AG04449 (cell line): ENCODE results near the gene PGC.

Experiments used
- CTCF ChIA-PET: fragments of 350-600 bp; formaldehyde crosslinking; extraction: SDS; loops from one replicate; lab custom pipeline; 2021; ENCODE audit warnings: antibody characterized with exemption; lab: Yijun Ruan, JAX
- POLR2A ChIA-PET: fragments of 400-600, 350-600 bp; formaldehyde crosslinking; extraction: SDS; loops from one replicate; lab custom pipeline; 2020; ENCODE audit warnings: antibody characterized with exemption, inconsistent platforms; lab: Yijun Ruan, JAX
- DNase-seq: peaks from one replicate; pipeline ENCODE4 v3.0.0-alpha.2; 2010; ENCODE audit warnings: low read depth, low spot score
- H3K4me3 ChIP-seq: 2 replicates; pipeline ENCODE4 v1.5.1; 2011; ENCODE audit warnings: low read depth, mild to moderate bottlenecking, control low read depth, low read length
- CTCF ChIP-seq: IDR thresholded peaks from one replicate; pipeline ENCODE4 v1.5.1; 2011; ENCODE audit warnings: mild to moderate bottlenecking, moderate library complexity, low read length, control low read depth, inconsistent platforms; ENCODE audit not compliant: insufficient read depth; ENCODE audit errors: missing control alignments

The PGC gene

GRCh38 chr6:41716516-41717391 is 30.4 kb downstream of the PGC start:
- no peak overlapping the region for H3K4me3 ChIP-seq
- no peak for TF ChIP-seq CTCF
- DNase-seq: no peak
- ChIA-PET CTCF (interaction anchor here (0.7 to 4.0 kb wide), 14 partner anchors 9 to 349 kb away, joined by 3 to 43 read pairs (median 4); no protein-coding TSS in a partner anchor), POLR2A (interaction anchor here (1.5 to 2.6 kb wide), 3 partner anchors 10 to 19 kb away, joined by 5 to 8 read pairs (median 6); no protein-coding TSS in a partner anchor)

- DNase-seq: no peak
- ChIA-PET POLR2A (interaction anchor here (0.6 to 2.6 kb wide), 4 partner anchors 10 to 18 kb away, joined by 3 to 8 read pairs (median 6); no protein-coding TSS in a partner anchor), CTCF (interaction anchor here (0.7 to 4.0 kb wide), 10 partner anchors 8 to 348 kb away, joined by 3 to 43 read pairs (median 4); no protein-coding TSS in a partner anchor)
- no peak for TF ChIP-seq CTCF
- no peak overlapping the region for H3K4me3 ChIP-seq
These were observed 31.2 kb downstream of the PGC start for GRCh38 chr6:41715795-41716515.

GRCh38 chr6:41714556-41715273 is 32.5 kb downstream of the PGC start:
- ChIA-PET POLR2A (interaction anchor here (1.5 to 1.8 kb wide), 2 partner anchors 8 to 16 kb away, joined by 5 to 6 read pairs; no protein-coding TSS in a partner anchor), CTCF (interaction anchor here (1.0 to 4.0 kb wide), 4 partner anchors 9 to 207 kb away, joined by 3 to 43 read pairs (median 4); partner anchors contain the start of gene BYSL)
- H3K4me3 ChIP-seq: no peak overlapping the region
- no peak for DNase-seq
- no peak for TF ChIP-seq CTCF

GRCh38 chr6:41713650-41714291 is 33.4 kb downstream of the PGC start:
- no peak for DNase-seq
- ChIA-PET CTCF (interaction anchor here (1.0 to 4.0 kb wide), 9 partner anchors 8 to 208 kb away, joined by 3 to 43 read pairs (median 5); partner anchors contain the start of gene BYSL), POLR2A (interaction anchor here (0.8 to 1.2 kb wide), 3 partner anchors 10 to 20 kb away, joined by 3 read pairs; no protein-coding TSS in a partner anchor)
- H3K4me3 ChIP-seq: no peak overlapping the region
- no peak for TF ChIP-seq CTCF

GRCh38 chr6:41713159-41713649 is 34.0 kb downstream of the PGC start:
- ChIA-PET CTCF (interaction anchor here (1.0 to 1.8 kb wide), 7 partner anchors 9 to 119 kb away, joined by 3 to 7 read pairs (median 5); no protein-coding TSS in a partner anchor), POLR2A (interaction anchor here (0.8 to 1.2 kb wide), 3 partner anchors 10 to 20 kb away, joined by 3 read pairs; no protein-coding TSS in a partner anchor)
- no peak for TF ChIP-seq CTCF
- no peak overlapping the region for H3K4me3 ChIP-seq
- no peak for DNase-seq
